Measurements from ENCODE around the gene MTCH2. TPM values are rescaled to one million over a fixed set of nuclear protein-coding genes. Genes with fewer than 3 reads are reported as not detected.
A peak's percentile ranks its signal among the peaks of the same experiment; 100 is the strongest.
"Not testable (repeated sequence)": the region's sequence is repeated elsewhere in the genome, so short reads cannot be mapped to it uniquely, and the experiment has no call there.

Gene MTCH2
- polyA plus RNA-seq (2013, experiment 1 of 2; ENCODE audit: insufficient read length) = 174 TPM
- polyA plus RNA-seq (2013, experiment 2 of 2; ENCODE audit: insufficient read length) = 136 TPM

DNA sequence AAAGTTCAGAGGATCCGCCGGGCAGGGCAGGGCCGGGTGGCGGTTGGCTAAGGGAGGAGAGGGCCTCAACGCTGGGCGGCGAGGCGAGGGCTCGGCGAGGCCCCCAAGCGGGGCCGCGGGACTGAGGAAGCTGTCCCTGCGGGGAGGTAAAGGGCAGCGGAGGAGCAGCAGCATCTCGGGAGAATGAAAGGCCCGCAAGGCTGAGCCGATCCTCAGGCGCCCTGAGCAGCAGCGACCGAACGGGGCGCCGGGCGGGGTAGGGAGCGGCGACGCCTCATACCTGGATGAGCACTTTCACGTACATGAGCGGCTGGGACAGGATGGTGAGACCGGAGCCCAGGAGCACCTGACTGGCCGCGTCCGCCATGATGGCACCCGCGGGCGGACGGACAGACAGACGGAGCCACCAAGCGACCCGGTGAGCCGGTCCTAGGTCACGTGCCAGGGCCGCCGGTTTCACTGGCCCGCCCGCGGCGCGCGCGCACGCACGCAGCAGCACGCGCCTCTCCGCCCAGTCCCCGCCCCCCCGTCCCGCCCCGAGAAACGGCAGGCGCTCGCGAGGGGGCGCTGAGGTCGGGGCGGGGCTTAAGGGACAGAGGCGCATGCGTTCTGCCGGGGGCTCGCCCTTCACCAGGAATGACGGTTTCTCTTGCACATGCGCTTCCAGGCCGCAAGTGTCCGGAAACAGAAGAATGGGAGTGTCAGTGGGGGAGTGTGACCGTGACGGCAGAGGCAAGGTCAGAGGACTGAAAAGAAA lies at the start of gene MTCH2:
MTCH2 (minus strand) TSS at position 461 of the 757 bp plus-strand sequence; CDS start at position 367, 94 bp downstream.
- peak; percentile 97 for DNase-seq

DNA sequence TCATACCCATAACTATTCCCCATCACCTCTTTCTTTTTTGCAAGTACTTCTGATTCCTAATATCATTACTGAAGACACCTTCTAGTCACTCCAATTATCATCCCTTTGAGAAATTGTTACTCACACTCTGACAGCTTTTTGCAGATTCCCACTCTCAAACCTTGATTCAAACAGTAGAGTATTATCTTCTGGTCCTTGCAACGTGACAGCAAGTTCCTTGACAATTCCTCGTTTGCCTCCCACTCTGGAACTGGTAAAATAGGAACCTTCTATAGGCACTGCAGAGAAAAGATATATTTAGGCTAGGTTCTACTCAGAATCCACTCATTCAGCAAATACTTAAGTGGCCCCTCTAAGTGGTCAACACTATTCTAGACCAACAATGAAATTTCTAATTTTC lies 49.6 kb upstream of the MTCH2 start:
- no peak for DNase-seq

DNA sequence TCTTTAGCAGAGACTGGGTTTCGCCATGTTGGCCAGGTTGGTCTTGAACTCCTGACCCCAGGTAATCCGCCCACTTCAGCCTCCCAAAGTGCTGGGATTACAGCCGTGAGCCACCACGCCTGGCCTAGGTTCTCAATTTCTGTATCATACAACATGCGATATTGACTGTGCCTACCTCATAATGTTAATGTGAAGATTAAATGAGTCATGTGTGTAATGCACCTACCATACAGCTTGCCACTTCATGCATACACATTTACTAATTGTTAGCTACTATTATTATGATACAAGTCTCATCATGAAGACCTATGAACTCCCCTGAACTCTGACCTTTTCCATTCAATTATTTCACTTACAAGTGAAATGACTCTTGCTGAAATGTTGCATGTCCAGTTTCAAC lies 47.1 kb upstream of the MTCH2 start:
- no peak for DNase-seq

DNA sequence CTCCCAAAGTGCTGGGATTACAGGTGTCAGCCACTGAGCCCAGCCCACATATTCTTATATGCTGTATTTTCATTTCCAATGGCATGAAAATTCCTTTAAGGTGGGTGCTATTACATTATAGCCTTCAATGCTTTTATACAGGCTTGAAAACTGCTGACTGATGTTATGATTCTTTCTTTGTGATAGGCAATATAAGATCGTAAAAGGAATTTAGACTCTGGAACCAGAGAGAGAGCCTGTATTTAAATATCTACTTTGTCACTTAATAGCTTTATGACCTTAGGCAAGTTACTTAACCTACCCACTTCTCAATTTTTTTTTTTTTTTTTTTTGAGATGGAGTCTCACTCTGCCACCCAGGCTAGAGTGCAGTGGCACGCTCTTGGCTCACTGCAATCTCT lies 46.6 kb upstream of the MTCH2 start:
- no peak for DNase-seq

DNA sequence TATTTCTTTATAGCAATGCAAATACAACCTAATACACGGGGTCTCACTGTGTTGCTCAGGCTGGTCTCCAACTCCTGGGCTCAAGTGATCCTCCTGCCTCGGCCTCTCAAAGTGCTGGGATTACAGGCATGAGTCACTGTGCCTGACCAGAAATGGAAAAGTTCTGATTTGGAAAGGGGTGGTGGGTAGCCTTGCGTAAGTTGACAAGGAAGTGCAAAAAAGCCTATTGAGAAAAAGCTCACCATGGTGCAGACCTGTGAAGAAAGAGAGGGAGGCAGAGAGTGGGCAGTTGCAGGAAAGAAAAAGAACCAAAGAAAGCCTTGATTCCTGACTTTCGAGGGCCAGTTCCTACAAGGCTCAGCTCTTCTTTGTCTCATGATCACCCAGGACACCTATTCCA lies 45.8 kb upstream of the MTCH2 start:
- no peak for DNase-seq

DNA sequence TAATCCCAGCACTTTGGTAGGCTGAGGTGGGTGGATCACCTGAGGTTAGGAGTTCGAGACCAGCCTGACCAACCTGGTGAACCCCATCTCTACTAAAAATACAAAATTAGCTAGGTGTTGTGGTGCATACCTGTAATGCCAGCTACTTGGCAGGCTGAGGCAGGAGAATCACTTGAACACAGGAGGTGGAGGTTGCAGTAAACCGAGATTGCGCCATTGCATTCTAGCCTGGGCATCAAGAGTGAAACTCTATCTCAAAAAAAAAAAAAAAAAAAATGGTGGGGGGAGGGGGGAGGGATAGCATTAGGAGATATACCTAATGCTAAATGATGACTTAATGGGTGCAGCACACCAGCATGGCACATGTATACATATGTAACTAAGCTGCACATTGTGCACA lies 44.3 kb upstream of the MTCH2 start:
- not testable (repeated sequence) for DNase-seq

DNA sequence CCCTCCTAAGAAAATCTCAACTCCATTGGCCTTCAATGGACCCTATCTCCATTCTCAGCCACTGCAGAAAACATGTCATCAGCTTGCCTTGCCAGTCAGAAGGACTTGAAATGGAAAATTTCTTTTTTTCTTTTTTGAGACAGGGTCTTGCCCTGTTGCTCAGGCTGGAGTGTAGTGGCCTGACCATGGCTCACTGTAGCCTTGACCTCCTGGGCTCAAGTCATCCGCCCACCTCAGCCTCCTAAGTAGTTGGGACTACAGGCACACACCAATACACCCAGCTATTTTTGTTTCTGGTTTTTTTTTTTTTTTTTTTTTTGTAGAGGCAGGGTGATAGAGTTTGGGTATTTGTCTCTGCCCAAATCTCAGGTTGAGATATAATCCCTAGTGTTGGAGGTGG lies 43.8 kb upstream of the MTCH2 start:
- DNase-seq = no peak

DNA sequence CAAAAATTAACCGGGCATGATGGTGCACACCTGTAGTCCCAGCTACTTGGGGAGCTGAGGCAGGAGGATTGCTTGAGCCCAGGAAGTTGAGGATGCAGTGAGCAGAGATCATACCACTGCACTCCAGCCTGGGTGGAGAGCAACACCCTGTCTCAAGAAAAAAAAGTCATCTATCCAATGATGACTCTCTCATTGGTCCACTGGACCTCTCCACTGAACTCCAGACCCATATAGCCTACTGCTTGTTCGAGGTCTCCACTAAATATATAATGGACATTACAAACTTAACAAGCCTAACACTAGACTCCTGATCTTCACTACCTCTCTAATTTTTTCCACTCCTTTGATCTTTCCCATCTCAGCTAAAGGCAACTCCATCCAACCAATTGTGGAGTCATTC lies 33.5 kb upstream of the MTCH2 start:
- DNase-seq = no peak

DNA sequence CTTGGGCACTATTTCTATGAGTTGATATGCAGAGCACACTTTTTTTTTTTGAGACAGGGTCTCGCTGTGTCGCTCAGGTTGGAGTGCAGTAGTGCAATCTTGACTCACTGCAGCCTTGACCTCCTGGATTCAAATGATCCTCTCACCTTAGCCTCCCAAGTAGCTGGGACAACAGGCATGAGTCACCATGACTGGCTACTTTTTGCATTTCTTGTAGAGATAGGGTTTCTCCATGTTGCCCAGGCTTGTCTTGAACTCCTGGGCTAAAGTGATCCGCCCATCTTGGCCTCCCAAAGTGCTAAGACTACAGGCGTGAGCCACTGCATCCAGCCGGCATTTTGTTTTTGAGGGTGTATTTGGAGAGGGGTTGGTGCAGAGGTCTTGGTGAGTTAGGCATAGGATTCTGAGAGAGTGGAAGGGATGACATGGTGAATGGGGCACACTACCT lies 29.9 kb upstream of the MTCH2 start:
- DNase-seq = peak; percentile 9

DNA sequence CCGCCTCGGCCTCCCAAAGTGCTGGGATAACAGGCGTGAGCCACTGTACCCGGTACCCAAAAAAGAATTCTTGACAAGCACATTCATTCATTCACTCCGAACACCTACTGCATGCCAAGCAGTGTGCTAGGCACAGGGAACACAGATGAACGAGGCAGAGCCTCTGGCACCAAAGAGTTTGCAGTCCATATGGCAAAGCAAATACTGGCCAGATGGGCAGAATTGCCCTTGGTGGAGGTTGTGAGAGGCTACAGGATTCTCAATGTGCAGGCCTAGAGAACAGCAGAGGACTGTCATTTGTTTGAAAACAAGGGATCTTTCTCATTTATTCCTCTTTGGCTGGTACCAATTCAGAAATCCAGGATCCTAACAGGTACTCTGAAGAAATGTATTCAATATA lies 27.5 kb upstream of the MTCH2 start:
- no peak for DNase-seq

DNA sequence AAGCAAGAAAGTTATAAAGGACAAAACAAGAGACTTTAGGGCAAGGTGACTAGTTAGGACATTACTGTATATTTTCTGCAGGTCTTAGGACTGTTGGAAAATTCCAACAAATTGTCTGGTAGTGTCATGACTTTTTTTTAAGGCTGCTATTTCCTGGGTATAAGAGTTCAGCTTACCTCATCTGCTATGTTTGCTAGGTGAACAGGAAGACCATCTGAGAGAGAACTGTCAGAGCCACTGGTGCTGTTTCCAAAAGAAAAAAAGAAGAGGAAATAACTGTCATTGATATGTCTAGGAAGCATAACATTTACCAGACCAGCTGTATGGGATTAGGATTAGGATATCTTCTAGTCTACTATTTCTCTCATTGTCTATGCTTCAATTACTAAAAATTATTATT lies 26.3 kb upstream of the MTCH2 start:
- no peak for DNase-seq

DNA sequence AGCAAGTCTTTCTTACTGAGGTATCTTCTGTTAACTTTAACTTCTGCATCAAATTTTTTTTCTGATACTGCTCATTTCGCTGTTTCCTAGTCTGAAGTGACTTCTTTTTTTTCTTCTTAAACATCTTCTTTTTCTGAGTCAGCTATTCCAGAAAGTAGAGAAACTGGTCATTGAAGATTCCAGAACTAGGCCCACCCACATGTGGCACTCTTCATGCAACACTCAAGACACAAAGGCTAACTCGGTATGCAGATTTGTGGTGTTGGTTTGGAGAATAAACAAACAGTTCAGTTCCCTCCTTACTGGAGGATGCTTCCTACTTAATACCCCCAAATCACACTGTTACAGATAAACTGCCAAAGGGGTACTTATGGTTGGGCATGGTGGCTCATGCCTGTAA lies 25.2 kb upstream of the MTCH2 start:
- DNase-seq = no peak

DNA sequence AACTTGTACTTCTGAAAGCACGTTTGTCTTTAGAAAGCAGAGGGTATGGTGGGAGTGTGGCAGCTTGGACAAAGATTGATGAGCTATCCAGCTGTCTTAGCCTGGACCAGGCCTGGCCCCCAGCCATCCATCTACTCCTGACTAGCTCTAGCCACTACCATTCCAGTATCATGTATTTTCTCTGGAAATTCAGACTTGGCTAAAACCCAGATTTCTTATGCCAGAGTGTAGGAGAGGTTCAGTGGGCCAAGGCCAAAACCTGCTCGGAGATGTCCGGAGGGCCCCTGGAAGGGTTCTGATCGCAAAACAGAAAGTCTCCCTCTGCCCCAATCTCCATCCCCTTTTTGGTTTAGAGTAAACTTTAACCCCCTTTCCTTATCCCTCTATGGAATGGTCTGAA lies 24.8 kb upstream of the MTCH2 start:
- no peak for DNase-seq

DNA sequence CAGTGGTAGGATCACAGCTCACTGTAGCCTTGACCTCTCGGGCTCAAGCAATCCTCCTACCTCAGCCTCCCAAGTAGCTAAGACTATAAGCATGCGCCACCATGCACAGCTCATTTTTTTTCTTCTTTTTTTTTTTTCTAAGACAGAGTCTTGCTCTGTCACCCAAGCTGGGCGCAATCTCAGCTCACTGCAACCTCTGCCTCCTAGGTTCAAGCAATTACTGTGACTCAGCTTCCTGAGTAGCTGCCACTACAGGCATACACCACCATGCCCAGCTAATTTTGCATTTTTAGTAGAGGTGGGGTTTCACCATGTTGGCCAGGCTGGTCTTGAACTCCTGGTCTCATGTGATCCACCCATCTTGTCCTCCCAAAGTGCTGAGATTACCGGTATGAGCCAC lies 22.6 kb upstream of the MTCH2 start:
- peak; percentile 11 for DNase-seq

DNA sequence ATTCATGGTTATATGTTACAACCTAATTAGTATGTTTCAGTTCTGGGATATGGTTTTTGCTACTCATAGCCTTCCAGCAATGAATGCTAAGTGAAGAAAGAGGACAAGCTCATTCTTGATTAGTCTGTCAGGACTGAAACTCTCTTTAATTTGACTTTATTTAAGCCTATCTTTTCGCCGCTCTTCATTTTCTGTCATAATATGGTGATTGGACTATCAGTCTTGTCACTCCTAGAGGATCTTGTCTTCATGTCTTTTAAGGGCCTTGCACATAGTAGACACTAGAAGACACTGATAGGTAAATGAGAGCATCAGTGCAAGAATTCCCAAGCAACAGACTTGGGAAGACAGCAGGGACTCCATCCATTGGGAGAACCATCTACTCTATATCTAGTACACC lies 18.9 kb upstream of the MTCH2 start:
- DNase-seq = no peak

DNA sequence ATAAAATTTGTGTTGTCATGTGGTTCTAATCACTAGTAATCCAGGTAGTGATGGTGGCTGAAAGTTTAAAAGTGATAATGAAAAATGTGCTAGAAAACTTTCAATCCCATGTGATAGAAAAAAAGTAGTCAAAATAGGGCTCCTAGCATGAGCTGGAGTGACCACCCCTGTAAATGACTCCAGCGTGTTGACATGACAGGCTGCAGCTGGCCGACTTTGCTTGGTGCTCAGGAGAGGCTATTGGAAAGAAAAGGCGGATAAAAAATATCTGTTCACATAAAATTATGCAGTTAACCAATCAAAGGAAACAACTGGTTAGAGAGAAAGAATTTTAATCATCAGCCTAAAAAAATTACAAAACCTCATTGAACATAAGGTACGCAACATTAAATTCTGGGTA lies 16.9 kb upstream of the MTCH2 start:
- no peak for DNase-seq

DNA sequence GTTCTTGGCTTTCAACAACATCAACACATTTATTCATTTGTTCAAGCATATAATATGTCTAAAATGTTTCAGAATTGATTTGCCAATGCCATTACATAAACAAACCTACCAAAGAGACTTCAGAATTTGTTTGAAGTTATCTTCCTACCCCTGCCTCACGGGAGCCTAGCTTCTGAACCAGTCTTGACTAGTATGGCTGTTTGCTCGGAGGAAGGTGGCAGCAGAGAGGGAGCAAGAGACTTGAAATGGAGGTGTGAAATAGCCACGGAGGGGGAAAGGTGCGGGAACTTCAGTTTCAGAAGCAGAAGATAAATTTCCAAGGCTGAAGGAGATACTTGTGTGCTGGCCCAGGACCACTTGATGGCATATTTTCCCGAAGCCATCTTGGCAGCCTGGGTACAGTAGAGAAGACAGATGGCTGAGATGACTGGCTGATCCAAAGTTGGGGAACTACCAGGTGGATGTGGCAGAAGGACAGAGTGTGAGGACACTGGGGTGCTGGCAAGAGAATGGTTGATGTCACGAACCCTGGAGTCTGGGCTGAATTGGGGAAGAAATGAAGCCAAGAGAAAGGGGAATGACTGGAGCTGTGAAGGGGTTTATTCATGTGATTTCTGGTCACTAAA lies 14.0 kb upstream of the MTCH2 start:
- DNase-seq = no peak

DNA sequence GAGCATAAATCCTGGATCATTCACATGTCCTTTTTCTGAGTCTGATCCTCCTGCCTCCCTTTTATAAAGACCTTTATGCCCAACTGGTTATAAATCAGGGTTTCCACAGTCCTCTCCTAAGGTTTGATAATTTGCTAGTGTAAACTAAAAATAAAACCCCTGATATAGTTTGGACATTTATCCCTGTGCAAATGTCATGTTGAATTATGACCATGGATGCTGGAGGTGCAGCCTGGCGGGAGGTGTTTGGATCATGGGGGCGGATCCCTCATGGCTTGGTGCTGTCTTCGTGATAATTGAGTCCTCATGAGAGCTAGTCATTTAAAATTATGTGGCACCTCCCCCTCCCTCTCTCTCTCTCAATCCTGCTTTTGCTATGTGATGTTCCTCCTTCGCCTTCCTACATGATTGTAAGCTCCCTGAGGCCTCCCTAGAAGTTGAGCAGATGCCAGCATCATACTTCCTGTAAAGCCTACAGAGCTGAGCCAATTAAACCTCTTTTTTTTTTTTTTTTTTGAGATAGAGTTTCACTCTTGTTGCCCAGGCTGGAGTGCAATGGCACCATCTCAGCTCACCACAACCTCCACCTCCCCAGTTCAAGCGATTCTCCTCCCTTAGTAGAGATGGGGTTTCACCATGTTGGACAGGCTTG lies 9.6 kb upstream of the MTCH2 start:
- DNase-seq = no peak

DNA sequence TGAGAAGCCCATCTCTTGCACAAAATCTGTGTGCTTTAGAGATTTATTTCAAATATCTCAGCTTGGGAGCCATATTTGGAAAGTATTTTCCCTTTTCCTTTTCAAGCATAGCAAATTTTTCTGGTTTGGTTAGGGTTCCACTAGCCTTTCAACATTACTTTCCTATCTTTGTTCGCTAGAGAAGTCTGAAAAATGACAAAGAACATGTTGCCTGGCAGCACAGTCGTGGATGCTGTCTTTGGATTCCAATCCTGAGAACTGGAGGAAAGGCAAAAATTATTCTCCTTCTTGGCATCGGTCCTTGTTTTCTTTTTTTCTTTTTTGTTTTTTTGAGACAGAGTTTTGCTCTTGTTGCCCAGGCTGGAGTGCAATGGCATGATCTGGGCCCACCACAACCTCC lies 6.9 kb upstream of the MTCH2 start:
- DNase-seq = no peak

DNA sequence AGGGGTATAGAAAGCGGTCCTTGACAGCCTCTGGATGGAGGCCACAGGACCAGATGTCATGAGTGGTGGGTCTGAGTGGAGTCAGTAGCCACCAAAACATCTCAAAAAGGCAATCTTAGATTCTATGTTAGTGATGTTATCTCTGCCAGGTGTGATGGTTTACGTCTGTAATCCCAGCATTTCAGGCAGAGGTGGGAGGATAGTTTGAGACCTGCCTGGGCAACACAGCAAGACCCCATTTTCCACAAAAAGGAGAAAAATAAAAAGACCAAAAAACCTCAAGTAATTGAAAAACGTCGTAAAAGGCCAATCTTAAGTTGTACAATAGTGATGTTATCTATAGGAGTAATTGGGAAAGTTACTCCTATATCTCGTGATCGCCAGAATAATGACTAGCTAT lies 3.7 kb upstream of the MTCH2 start:
- DNase-seq = no peak

DNA sequence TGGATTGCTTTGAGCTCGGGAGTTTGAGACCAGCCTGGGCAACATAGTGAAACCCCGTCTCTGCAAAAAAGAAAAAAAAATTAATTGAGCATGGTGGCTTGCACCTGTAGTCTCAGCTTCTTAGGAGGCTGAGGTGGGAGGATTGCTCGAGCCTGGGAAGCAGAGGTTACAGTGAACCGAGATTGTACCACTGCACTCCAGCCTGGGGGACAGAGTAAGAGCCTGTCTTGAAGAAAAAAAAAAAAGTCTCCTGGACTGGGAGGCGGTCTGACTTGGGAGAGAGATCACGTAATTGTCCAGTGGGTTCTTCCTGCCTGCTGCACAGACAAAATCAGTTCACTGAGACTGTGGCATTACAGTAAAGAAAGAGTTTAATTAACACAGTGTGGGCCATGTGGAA lies 3.1 kb upstream of the MTCH2 start:
- no peak for DNase-seq

DNA sequence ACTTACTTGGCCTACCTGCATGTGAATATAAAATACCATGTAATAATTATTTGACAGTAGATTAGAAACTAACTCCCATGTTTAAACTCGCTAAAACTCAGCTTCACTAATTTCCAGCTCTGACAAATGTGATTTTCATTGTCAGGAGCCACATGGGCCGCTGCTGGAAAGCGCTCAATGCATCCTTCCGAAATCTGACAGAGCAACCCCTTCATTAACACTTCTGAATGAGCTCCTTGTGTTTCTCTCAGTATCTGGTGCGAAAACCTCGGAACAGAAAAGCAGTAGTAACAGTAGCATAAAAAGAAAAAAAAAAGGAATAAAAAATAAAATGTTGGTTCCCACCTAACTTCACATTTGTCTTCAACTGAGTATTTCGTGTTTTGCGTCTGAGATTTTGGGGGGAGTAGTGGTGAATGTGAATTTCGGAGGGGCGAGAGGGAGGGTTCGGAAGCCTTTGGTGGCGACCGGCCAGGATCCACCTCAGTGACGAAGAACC lies 710 bp downstream of the MTCH2 start:
- no peak for DNase-seq

DNA sequence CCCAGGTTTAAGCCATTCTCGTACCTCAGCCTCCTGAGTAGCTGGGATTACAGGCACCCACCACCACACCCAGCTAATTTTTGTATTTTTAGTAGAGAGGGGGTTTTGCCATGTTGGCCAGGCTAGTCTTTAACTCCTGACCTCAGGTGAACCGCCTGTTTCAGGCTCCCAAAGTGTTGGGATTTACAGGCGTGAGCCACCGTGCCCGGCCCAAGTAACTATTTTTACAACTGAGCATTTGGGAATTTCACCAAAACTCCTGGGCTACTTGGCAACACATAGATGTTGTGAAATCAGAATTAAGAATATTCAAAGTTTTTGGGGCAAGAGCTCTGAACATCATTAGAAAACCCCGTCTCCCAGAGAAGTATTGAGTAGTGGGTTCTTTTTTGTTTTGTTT lies 1.9 kb downstream of the MTCH2 start:
- DNase-seq = not testable (repeated sequence)

DNA sequence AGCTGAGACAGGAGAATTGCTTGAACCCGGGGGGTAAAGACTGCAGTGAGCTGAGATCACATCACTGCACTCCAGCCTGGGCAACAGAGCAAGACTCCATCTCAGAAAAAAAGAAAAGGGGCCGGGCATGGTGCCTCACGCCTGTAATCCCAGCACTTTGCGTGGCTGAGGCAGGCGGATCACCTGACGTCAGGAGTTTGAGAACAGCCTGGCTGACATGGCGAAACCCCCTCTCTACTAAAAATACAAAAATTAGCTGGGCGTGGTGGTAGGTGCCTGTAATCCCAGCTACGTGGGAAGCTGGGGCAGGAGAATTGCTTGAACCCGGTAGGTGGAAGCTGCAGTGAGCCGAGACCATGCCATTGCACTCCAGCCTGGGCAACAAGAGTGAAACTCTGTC lies 6.0 kb downstream of the MTCH2 start:
- DNase-seq = not testable (repeated sequence)
